Activated CD8-positive, alpha-beta T cell treated with anti-CD3 and anti-CD28 coated beads for 36 hours (primary cell): ENCODE data around the gene FOXP3. TPM values are rescaled to one million over a fixed set of nuclear protein-coding genes. Genes with fewer than 3 reads are reported as not detected.
A peak's percentile ranks its signal among the peaks of the same experiment; 100 is the strongest.

Source experiments
- ATAC-seq: fragments of 200-7000 bp; cut with Tn5 transposase; one replicate; pipeline ENCODE4 v1.10.0; 2021; ENCODE audit warnings: mild to moderate bottlenecking, moderate library complexity
- CTCF ChIA-PET: fragments of 350-600 bp; sonication (Branson Sonifier 250); formaldehyde crosslinking; loops from one replicate; lab custom pipeline; 2021; ENCODE audit warnings: antibody characterized with exemption; lab: Charles Lee
- POLR2A ChIA-PET: fragments of 350-600 bp; sonication (Branson Sonifier 250); formaldehyde crosslinking; loops from one replicate; lab custom pipeline; 2021; ENCODE audit warnings: antibody characterized with exemption; lab: Charles Lee
- DNase-seq: peaks from one replicate; pipeline ENCODE4 v3.0.0-alpha.2; 2020
- H3K27ac Mint-ChIP-seq: one replicate; pipeline ENCODE4 v1.8.0; 2021; ENCODE audit warnings: mild to moderate bottlenecking, mixed read lengths
- H3K27me3 Mint-ChIP-seq: one replicate; pipeline ENCODE4 v1.8.0; 2021; ENCODE audit warnings: mixed read lengths
- H3K36me3 Mint-ChIP-seq: one replicate; pipeline ENCODE4 v1.8.0; 2021; ENCODE audit warnings: low read depth, mixed read lengths
- H3K4me1 Mint-ChIP-seq: one replicate; pipeline ENCODE4 v1.8.0; 2021; ENCODE audit warnings: low read depth, mixed read lengths
- H3K4me3 Mint-ChIP-seq: one replicate; pipeline ENCODE4 v1.8.0; 2021; ENCODE audit warnings: mild to moderate bottlenecking, moderate library complexity, mixed read lengths
- H3K9me3 Mint-ChIP-seq: one replicate; pipeline ENCODE4 v1.8.0; 2021; ENCODE audit warnings: mixed read lengths
- intact Hi-C: fragments of 100-400 bp; cut with micrococcal nuclease; formaldehyde crosslinking; loops from one replicate; pipeline ENCODE4 v1.10.0; 2022
- total RNA-seq, 2 experiments: library from RNA; stranded (reverse); gene quantifications; one replicate each; pipeline ENCODE4 v1.2.3, GENCODE V29; 2021
- TF ChIP-seq, protein P1 (sequence below): fragments of 200-600 bp; IDR thresholded peaks from one replicate; pipeline ENCODE4 v1.8.0; 2022; ENCODE audit warnings: antibody characterized with exemption, mild to moderate bottlenecking

Gene FOXP3
- total RNA-seq, 2 experiments from 2014 or later: 22.3 to 23.5 TPM

DNA sequence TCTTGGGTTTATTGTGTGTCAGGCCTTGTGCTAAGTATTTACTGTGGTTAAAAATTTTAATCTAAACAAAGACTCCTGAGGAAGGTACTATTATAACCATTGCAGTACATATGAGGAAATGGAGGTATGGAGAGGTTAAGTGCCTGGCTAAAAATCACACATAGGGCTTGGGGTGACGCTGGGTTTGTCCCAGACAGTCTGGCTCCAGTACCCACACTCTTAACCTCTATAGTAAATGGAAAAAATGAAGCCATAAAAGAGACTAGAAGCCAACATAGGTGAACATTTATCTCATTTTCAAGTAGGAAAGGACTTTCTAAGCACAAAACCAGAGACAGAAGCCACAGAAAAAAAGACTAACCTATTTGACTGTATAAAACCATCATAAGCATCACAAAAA is 1.9 kb downstream of the FOXP3 start:
- peak; percentile 37 for DNase-seq
- Mint-ChIP-seq H3K4me3 (peak overlapping the region; percentile 77), H3K4me1 (peaks cover 58% of the 10 kb centered on the region), H3K27me3 (no peaks in the 10 kb centered on the region), H3K9me3 (no peaks in the 10 kb centered on the region), H3K27ac (peak overlapping the region; percentile 63), H3K36me3 (peaks cover 18% of the 10 kb centered on the region)
- peak; percentile 65 for ATAC-seq
- intact Hi-C loops: no loop called here
- CTCF ChIA-PET: interaction anchor here (1.8 kb wide), 1 partner anchor 10 kb away, joined by 4 read pairs; no protein-coding TSS in a partner anchor
- TF ChIP-seq, protein P1, sequence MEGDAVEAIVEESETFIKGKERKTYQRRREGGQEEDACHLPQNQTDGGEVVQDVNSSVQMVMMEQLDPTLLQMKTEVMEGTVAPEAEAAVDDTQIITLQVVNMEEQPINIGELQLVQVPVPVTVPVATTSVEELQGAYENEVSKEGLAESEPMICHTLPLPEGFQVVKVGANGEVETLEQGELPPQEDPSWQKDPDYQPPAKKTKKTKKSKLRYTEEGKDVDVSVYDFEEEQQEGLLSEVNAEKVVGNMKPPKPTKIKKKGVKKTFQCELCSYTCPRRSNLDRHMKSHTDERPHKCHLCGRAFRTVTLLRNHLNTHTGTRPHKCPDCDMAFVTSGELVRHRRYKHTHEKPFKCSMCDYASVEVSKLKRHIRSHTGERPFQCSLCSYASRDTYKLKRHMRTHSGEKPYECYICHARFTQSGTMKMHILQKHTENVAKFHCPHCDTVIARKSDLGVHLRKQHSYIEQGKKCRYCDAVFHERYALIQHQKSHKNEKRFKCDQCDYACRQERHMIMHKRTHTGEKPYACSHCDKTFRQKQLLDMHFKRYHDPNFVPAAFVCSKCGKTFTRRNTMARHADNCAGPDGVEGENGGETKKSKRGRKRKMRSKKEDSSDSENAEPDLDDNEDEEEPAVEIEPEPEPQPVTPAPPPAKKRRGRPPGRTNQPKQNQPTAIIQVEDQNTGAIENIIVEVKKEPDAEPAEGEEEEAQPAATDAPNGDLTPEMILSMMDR: no peak
- POLR2A ChIA-PET: interaction anchor here (1.2 to 2.1 kb wide), 5 partner anchors 8 to 62 kb away, joined by 3 to 11 read pairs (median 4); no protein-coding TSS in a partner anchor

DNA sequence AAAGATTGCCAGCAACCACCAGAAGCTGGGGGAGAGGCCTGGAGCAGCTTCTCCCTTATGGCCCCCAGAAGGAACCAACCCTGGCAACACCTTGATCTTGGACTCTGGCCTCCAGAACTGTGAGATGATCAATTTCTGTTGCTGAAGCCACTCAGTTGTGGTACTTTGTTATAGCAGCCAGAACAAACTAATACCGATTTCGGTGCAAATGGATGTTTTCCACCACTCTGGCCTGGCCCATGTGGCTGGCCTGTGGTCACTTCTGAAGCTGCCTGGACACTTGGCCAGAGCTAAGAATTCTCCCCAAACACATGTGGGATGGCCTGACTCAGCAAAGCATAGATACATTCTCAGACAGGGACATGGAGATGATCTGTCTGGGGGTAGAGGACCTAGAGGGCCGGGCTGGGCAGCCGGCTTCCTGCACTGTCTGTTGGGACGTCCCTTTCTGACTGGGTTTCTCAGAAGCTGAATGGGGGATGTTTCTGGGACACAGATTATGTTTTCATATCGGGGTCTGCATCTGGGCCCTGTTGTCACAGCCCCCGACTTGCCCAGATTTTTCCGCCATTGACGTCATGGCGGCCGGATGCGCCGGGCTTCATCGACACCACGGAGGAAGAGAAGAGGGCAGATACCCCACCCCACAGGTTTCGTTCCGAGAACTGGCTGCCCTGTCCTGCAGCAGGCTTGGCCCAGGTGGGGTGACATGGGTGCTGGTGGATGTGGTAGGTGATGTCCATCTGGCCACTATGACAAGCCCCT is 4.1 kb downstream of the FOXP3 start:
- intact Hi-C loops: no loop called here
- Mint-ChIP-seq H3K27me3 (no peaks in the 10 kb centered on the region), H3K4me3 (peak overlapping the region; percentile 18), H3K36me3 (peaks cover 20% of the 10 kb centered on the region), H3K4me1 (peaks cover 65% of the 10 kb centered on the region), H3K9me3 (no peaks in the 10 kb centered on the region), H3K27ac (no peak overlapping the region)
- no peak for ATAC-seq
- TF ChIP-seq, protein P1: no peak
- ChIA-PET POLR2A (interaction anchor here (0.6 to 2.2 kb wide), 3 partner anchors 9 to 46 kb away, joined by 3 to 5 read pairs (median 5); no protein-coding TSS in a partner anchor), CTCF (no interaction called here)
- DNase-seq: no peak

DNA sequence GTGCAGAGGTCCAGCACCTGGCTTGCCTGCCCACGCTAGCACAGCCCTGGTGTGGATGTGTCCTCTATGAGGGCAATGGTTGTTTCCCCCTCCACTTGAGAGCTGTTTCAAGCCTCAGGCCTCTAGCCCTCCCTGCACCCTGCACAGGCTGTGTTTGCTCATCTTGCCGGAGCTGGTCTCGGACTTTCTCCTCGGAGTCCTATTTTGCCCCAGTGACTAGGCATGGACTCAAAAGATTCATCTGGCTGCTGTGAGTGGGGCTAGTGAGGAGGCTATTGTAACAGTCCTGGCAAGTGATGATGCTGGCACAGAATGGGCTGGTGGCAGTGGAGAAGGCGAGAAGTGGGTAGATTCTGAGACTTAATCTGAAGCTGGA is 5.8 kb downstream of the FOXP3 start:
- intact Hi-C loops: no loop called here
- H3K4me1 Mint-ChIP-seq: peaks cover 50% of the 10 kb centered on the region
- DNase-seq (no peak), ATAC-seq (no peak)
- no peaks in the 10 kb centered on the region for H3K27me3 Mint-ChIP-seq
- TF ChIP-seq, protein P1: no peak
- no peaks in the 10 kb centered on the region for H3K9me3 Mint-ChIP-seq
- peaks cover 17% of the 10 kb centered on the region for H3K36me3 Mint-ChIP-seq
- ChIA-PET CTCF (interaction anchor here (1.8 kb wide), 1 partner anchor 66 kb away, joined by 4 read pairs; no protein-coding TSS in a partner anchor), POLR2A (interaction anchor here (1.2 to 1.5 kb wide), 2 partner anchors 9 to 10 kb away, joined by 5 to 8 read pairs; no protein-coding TSS in a partner anchor)
- no peak overlapping the region for H3K27ac Mint-ChIP-seq
- H3K4me3 Mint-ChIP-seq: peak overlapping the region; percentile 11

DNA sequence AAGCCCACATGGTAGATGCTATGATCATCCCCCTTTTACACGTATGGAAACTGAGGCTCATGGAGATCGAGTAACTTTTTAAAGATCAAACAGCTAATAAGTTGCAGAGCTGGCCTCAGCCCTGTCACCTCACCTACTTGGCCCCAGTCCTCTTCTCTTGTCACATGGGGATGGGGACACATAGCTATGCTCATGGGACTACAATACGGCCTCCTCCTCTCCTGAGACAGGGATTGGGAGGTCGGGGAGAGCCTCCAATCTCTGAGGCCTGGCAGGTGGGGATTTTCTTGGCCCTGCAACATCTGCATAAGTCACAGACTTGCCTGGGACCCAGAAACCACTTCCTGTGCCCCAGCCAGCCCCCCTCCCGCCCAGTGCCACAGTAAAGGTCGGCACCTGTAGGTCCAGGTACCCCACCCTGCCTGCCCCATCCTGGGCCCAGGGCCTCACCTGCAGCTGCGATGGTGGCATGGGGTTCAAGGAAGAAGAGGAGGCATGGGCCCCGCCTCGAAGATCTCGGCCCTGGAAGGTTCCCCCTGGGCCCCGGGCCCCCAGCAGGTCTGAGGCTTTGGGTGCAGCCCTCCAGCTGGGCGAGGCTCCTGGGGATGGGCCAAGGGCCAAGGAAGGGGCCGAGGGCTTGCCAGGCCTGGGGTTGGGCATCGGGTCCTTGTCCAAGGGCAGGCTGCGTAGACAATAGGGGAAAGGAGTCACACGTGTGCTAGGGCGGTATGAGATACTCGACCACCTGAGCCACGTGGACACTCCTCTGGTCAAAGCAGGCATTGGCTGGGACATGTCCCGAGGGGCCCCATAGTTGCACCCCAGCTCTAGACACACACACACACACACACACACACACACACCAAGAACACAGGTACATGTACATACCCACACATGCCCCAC is 6.4 kb downstream of the FOXP3 start:
- peak overlapping the region; percentile 29 for H3K4me3 Mint-ChIP-seq
- no peaks in the 10 kb centered on the region for H3K27me3 Mint-ChIP-seq

More for the DNA sequence above, 6.4 kb downstream of the FOXP3 start:
- peak; percentile 47 for ATAC-seq
- intact Hi-C loops: no loop called here
- CTCF ChIA-PET: interaction anchor here (1.8 kb wide), 1 partner anchor 65 kb away, joined by 4 read pairs; no protein-coding TSS in a partner anchor
- Mint-ChIP-seq H3K27ac (peak overlapping the region; percentile 52), H3K9me3 (no peaks in the 10 kb centered on the region), H3K36me3 (peaks cover 17% of the 10 kb centered on the region), H3K4me1 (peaks cover 48% of the 10 kb centered on the region)
- POLR2A ChIA-PET: interaction anchor here (1.2 to 1.5 kb wide), 2 partner anchors 9 to 10 kb away, joined by 5 to 8 read pairs; no protein-coding TSS in a partner anchor
- TF ChIP-seq, protein P1: no peak
- peak; percentile 56 for DNase-seq
